H1 (cell line): ENCODE results near the gene GPSM3.

ENCODE experiments used
- JUN ChIP-seq: IDR thresholded peaks from 2 replicates; pipeline ENCODE4 v1.6.1; 2011; ENCODE audit warnings: low read depth, mild to moderate bottlenecking, improper control_type of control experiment, low read length
- TAF1 ChIP-seq: IDR thresholded peaks from 2 replicates; pipeline ENCODE4 v1.6.1; 2011; ENCODE audit warnings: mild to moderate bottlenecking, low read depth, low read length

- TF ChIP-seq TAF1 (0 out of 2 replicates have a peak, but pooled peaks have one; percentile 17), JUN (no peak)
Observed at GRCh38 chr6:32146687-32147086, 45.8 kb downstream of the GPSM3 start.
